H1 (cell line): ENCODE data around the gene FRMPD1. TPM values are rescaled to one million over a fixed set of nuclear protein-coding genes. Genes with fewer than 3 reads are reported as not detected.

Experiments
- ATF2 ChIP-seq: IDR thresholded peaks from 2 replicates; pipeline ENCODE4 v1.6.1; 2012; ENCODE audit warnings: low read length, inconsistent platforms
- polyA plus RNA-seq, 7 experiments: library from polyadenylated mRNA; depleted of rRNA in 3 of 7; stranded (reverse) in 5 of 7; unstranded in 2 of 7; fragments of >200 nt in 5 of 7; fragments of 200-250 nt in 2 of 7; gene quantifications; 1 replicate in 5 of 7; 2 replicates in 1 of 7; 4 replicates in 1 of 7; pipeline versions ENCODE4 v1.2.1 to v1.2.3, GENCODE V29; 2011 to 2013; ENCODE audit warnings: missing spikeins in 2 of 7, mixed read lengths in 2 of 7
- total RNA-seq: library from RNA; stranded (reverse); fragmentation: NEBNext Ultra II Directional; extraction: Animal tissue kit (Norgen Biotek cat#: 25700); gene quantifications from 2 replicates; pipeline ENCODE4 v1.2.1, GENCODE V29; 2021

The FRMPD1 gene
- total and polyA plus RNA-seq, 2 of the 8 experiments (the other 6 are each of a cell fraction or from before 2014, with no cell fraction given) = 0.27 to 0.32 TPM

GRCh38 chr9:37622462-37622861 is 28.3 kb upstream of the FRMPD1 start (continued):
- no peak for TF ChIP-seq ATF2
